SU-DHL-6 (cell line): Measurements from ENCODE around the gene ZNF593.

Experiments used
- CTCF ChIP-seq: fragments of 200-600 bp; sonication (generic); IDR thresholded peaks from one replicate; pipeline ENCODE4 v1.5.1; 2017; ENCODE audit warnings: antibody characterized with exemption, mild to moderate bottlenecking, low read length, moderate library complexity; ENCODE audit not compliant: insufficient read depth, poor library complexity, severe bottlenecking
- EZH2phosphoT487 ChIP-seq: fragments of 200-600 bp; sonication (generic), shearing (Covaris generic); conservative IDR thresholded peaks from 2 replicates; pipeline ENCODE4 v1.6.1; 2018; ENCODE audit warnings: mild to moderate bottlenecking, antibody characterized with exemption, low read length, moderate library complexity, mixed read lengths

GRCh38 chr1:26212726-26213125, 43.0 kb downstream of the ZNF593 start:
- TF ChIP-seq CTCF (no peak), EZH2phosphoT487 (no peak)
